RWPE2 (cell line): ENCODE measurements around the gene SET.

Source experiments
- ATAC-seq: fragments of 200-7000 bp; cut with Tn5 transposase; 3 replicates; pipeline ENCODE4 v1.9.1; 2021; ENCODE audit warnings: low read depth
- DNase-seq: peaks from one replicate; pipeline ENCODE4 v3.0.0-alpha.2; 2020; ENCODE audit warnings: low spot score
- H3K27ac ChIP-seq: fragments of 450-650 bp; 2 replicates; pipeline ENCODE4 v1.5.1; 2017; ENCODE audit warnings: mild to moderate bottlenecking; ENCODE audit not compliant: poor library complexity, severe bottlenecking
- H3K27me3 ChIP-seq: fragments of 250-450 bp; sonication (Bioruptor Pico); 2 replicates; pipeline ENCODE4 v1.5.1; 2021; ENCODE audit warnings: mild to moderate bottlenecking, moderate library complexity; ENCODE audit not compliant: insufficient read depth, poor library complexity, severe bottlenecking
- H3K36me3 ChIP-seq: fragments of 250-450 bp; sonication (Bioruptor Pico); 2 replicates; pipeline ENCODE4 v1.5.1; 2020; ENCODE audit warnings: low read depth, mild to moderate bottlenecking, moderate library complexity
- H3K4me1 ChIP-seq: fragments of 250-450 bp; sonication (Bioruptor Pico); 2 replicates; pipeline ENCODE4 v1.5.1; 2021; ENCODE audit warnings: mild to moderate bottlenecking, moderate library complexity; ENCODE audit not compliant: insufficient read depth, poor library complexity, severe bottlenecking
- H3K4me3 ChIP-seq: fragments of 250-450 bp; sonication (Bioruptor Pico); 2 replicates; pipeline ENCODE4 v1.5.1; 2021; ENCODE audit warnings: mild to moderate bottlenecking, moderate library complexity; ENCODE audit not compliant: severe bottlenecking
- H3K9me3 ChIP-seq: fragments of 250-450 bp; sonication (Bioruptor Pico); 2 replicates; pipeline ENCODE4 v1.5.1; 2021; ENCODE audit warnings: mild to moderate bottlenecking, moderate library complexity; ENCODE audit not compliant: severe bottlenecking
- TF ChIP-seq, protein P1 (sequence below): fragments of 450-650 bp; IDR thresholded peaks from one replicate; pipeline ENCODE4 v1.5.1; 2017; ENCODE audit warnings: mild to moderate bottlenecking, moderate library complexity; ENCODE audit not compliant: poor library complexity, severe bottlenecking

SET gene

DNA sequence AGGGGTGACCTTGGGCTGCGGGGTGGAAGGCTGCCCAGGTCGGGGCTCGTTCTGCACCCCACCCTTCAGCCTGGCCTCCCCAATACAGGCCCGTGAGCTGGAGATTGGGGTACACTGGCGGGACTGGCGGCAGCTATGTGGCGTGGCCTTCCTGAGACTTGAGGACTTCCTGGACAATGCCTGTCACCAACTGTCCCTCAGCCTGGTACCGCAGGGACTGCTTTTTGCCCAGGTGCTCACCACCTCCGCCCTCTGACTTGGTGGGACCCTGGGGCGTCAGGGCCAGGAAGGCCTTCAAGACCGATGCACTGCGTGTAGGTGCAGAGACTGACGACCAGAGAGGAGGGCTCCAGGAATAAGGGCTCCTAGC lies 24.4 kb downstream of the SET start:
- no peaks in the 10 kb centered on the region; the same call in 1 of the 2 replicates for H3K36me3 ChIP-seq
- TF ChIP-seq, protein P1, sequence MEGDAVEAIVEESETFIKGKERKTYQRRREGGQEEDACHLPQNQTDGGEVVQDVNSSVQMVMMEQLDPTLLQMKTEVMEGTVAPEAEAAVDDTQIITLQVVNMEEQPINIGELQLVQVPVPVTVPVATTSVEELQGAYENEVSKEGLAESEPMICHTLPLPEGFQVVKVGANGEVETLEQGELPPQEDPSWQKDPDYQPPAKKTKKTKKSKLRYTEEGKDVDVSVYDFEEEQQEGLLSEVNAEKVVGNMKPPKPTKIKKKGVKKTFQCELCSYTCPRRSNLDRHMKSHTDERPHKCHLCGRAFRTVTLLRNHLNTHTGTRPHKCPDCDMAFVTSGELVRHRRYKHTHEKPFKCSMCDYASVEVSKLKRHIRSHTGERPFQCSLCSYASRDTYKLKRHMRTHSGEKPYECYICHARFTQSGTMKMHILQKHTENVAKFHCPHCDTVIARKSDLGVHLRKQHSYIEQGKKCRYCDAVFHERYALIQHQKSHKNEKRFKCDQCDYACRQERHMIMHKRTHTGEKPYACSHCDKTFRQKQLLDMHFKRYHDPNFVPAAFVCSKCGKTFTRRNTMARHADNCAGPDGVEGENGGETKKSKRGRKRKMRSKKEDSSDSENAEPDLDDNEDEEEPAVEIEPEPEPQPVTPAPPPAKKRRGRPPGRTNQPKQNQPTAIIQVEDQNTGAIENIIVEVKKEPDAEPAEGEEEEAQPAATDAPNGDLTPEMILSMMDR: no peak

DNA sequence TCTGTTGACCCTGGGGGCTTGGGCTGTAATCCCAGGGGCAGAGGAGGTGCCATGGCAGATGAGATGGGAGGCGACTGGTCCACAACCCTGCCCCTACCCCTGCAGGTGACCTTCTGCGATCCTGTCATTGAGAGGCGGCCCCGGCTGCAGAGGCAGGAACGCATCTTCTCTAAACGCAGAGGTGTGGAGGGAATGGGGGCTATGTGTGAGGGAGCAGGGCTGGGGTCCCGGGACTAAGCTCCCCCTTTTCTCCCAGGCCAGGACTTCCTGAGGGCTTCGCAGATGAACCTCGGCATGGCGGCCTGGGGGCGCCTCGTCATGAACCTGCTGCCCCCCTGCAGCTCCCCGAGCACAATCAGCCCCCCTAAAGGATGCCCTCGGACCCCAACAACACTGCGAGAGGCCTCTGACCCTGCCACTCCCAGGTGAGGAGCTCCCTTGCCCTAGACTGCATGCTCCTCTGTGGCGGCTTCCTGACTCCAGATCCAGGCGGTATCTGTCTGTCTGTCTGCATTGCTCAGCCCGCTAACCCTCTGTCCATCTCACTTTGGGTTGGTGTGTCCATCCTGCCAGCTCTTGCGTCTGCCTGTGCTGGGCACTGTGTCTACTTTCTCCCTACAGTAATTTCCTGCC lies 25.0 kb downstream of the SET start:
- H3K9me3 ChIP-seq: no peaks in the 10 kb centered on the region
- no peak overlapping the region for H3K4me3 ChIP-seq
- TF ChIP-seq, protein P1: no peak
- H3K27ac ChIP-seq: no peak overlapping the region
- DNase-seq: peak; percentile 45
- no peaks in the 10 kb centered on the region for H3K4me1 ChIP-seq
- no peaks in the 10 kb centered on the region for H3K27me3 ChIP-seq
- ATAC-seq: no peak
- H3K36me3 ChIP-seq: no peaks in the 10 kb centered on the region; the same call in 1 of the 2 replicates

More for the DNA sequence above, 24.4 kb downstream of the SET start:
- ATAC-seq (no peak), DNase-seq (peak; percentile 42)
- Histone ChIP-seq H3K9me3 (no peaks in the 10 kb centered on the region), H3K4me3 (no peak overlapping the region), H3K27me3 (no peaks in the 10 kb centered on the region), H3K27ac (no peak overlapping the region), H3K4me1 (no peaks in the 10 kb centered on the region)

DNA sequence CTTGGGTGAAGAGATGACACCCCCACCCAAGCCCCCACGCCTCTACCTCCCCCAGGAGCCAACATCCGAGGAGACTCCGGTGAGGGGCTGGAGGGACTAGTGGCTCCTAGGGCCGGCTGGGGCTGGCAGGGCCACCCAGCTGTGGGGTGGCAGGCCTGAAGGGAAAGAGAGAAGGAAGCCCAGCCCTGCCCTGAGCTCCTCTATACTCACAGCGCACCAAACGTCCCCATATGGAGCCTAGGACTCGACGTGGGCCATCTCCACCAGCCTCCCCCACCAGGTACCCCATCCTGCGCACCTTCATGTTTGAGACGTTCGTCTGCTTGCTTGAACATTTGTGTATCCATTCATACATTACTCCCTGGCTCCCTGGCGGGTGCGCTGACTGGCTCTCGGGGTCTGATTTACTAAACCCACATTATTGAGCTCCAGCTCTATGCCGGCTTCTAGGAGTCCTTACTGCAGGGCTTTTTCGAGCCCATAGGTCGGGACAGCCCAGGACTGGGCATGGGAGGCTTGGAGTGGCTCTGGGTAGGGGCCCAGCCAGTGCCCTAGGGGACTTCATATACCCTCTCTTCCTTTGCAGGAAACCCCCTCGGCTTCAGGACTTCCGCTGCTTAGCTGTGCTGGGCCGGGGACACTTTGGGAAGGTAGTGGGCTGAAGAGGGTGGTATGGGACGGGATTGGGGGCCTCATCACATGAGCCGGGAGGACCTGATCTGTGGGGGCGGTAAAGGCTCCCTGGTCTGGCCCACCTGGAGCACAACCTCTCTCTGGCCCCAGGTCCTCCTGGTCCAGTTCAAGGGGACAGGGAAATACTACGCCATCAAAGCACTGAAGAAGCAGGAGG lies 25.8 kb downstream of the SET start:
- H3K9me3 ChIP-seq: no peaks in the 10 kb centered on the region
- TF ChIP-seq, protein P1: no peak
- H3K36me3 ChIP-seq: no peaks in the 10 kb centered on the region; the same call in 1 of the 2 replicates
- H3K27me3 ChIP-seq: no peaks in the 10 kb centered on the region
- no peak overlapping the region for H3K27ac ChIP-seq
- H3K4me3 ChIP-seq: no peak overlapping the region
- no peak for ATAC-seq
- DNase-seq: peak; percentile 48
- no peaks in the 10 kb centered on the region for H3K4me1 ChIP-seq

DNA sequence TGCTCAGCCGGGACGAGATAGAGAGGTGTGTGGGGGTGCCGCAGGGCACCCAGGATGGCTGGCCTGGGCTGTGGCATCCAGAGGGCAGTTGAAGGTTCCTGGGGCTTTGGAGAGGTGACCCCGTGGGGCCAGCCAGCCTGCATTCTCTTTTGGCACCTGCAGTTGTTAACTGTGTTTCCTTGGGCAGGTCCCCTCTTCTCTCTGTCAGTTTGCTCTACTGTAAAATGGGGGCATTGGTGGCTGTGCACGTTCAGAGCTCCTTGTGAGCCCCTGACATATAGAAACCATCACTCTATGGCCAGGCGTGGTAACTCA lies 26.4 kb downstream of the SET start:
- Histone ChIP-seq H3K4me3 (no peak overlapping the region), H3K9me3 (no peaks in the 10 kb centered on the region), H3K27me3 (no peaks in the 10 kb centered on the region), H3K27ac (no peak overlapping the region), H3K4me1 (no peaks in the 10 kb centered on the region), H3K36me3 (no peaks in the 10 kb centered on the region; the same call in 1 of the 2 replicates)
- TF ChIP-seq, protein P1: no peak
- ATAC-seq (no peak), DNase-seq (peak; percentile 27)
